HG02973 (cell line): Measurements from ENCODE around the gene RETSAT.
"Not testable (repeated sequence)": the region's sequence is repeated elsewhere in the genome, so short reads cannot be mapped to it uniquely, and the experiment has no call there.

Source experiments
- ATAC-seq: cut with Tn5 transposase; IDR thresholded peaks from one replicate; pipeline ENCODE4 v1.9.1; 2021; ENCODE audit warnings: moderate library complexity; ENCODE audit not compliant: unreplicated experiment

Gene RETSAT

DNA sequence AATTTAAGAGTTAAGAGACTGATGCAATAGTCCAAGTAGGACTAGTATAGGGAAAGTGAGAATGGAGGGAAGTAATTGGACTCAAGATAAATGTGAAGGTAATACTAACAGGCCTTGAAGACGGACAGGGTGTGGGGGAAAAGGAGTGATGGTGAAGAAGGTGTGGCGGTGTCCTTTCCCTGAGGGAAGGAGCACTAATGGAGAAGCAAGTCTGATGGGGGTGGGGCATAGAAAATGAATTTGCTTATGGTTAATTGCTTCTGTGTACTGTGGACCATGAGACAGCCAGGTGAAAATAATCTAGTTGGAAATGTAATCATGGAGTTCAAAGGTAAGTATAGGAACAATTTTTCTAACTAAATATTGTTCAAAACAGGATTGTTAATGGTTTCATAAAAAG lies 19.4 kb downstream of the RETSAT start:
- ATAC-seq: no peak

DNA sequence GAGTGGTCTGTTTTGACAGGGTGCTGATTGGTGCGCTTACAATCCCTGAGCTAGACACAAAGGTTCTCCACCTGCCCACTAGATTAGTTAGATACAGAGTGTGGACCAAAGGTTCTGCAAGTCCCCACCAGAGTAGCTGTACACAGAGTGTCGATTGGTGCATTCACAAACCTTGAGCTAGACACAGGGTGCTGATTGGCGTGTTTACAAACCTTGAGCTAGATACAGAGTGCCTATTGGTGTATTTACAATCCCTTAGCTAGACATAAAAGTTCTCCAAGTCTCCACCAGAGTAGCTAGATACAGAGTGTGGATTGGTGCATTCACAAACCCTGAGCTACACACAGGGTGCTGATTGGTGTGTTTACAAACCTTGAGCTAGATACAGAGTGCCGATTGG lies 20.5 kb downstream of the RETSAT start:
- ATAC-seq: not testable (repeated sequence)

DNA sequence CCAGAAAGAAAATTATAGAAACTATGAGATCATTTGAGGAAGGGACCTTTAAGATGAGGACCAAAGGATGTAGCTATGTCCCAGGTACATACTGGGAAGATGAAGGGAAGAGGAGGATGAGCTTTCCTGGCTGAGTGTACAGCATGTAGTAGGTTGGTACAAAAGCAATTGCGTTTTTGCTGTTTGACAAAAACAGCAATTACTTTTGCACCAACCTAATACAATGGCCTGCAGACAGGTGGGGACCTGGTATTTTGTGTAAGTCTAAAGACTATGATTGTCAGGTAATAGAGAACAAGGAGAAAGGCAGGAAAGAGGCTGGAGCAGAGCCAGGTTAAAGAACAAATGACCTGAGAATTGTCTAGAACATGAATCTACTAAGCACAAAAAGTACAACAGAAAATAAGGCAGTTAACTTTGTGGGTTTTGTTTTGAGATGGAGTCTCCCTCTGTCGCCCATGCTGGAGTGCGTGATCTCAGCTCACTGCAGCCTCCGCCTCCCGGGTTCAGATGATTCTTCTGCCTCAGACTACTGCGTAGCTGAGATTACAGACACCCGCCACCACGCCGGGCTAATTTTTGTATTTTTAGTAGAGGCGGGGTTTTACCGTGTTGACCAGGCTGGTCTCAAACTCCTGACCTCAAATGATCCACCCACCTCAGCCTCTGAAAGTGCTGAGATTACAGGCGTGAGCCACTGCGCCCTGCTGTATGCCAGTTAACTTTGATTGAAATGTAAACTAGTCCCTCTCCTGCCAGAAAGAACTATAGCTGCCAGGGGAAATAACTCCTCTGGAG lies 23.3 kb downstream of the RETSAT start:
- no peak for ATAC-seq

DNA sequence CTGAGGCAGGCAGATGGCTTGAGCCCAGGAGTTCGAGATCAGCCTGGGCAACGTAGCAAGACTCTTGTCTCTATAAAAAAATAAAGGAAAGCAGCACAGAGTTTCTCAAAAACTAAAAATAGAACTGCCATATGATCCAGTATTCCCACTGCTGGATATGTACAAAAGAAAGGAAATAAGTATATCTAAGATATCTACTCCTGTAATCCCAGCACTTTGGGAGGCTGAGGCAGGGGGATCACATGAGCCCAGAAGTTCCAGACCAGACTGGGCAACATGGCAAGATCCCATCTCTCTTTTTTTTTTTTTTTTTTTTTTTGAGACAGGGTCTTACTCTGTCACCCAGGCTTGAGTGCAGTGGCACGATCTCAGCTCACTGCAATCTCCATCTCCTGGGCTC lies 24.6 kb downstream of the RETSAT start:
- ATAC-seq: not testable (repeated sequence)

DNA sequence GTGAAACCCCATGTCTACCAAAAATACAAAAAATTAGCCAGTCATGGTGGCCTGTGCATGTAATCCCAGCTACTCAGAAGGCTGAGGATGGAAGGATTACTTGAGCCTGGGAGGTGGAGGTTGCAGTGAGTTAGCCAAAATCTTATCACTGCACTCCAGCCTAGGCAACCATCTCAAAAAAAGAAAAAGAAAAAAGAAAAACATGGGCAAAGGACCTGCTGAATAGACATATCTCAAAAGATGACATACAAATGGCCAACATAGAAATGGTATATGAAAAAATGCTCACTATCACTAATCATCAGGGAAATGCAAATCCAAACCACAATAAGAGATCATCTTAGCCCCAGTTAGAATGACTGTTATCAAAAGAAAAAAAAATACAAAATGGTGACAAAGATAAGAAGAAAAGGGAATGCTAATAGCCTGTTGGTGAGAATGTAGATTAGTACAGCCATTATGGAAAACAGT lies 25.1 kb downstream of the RETSAT start:
- ATAC-seq: no peak

DNA sequence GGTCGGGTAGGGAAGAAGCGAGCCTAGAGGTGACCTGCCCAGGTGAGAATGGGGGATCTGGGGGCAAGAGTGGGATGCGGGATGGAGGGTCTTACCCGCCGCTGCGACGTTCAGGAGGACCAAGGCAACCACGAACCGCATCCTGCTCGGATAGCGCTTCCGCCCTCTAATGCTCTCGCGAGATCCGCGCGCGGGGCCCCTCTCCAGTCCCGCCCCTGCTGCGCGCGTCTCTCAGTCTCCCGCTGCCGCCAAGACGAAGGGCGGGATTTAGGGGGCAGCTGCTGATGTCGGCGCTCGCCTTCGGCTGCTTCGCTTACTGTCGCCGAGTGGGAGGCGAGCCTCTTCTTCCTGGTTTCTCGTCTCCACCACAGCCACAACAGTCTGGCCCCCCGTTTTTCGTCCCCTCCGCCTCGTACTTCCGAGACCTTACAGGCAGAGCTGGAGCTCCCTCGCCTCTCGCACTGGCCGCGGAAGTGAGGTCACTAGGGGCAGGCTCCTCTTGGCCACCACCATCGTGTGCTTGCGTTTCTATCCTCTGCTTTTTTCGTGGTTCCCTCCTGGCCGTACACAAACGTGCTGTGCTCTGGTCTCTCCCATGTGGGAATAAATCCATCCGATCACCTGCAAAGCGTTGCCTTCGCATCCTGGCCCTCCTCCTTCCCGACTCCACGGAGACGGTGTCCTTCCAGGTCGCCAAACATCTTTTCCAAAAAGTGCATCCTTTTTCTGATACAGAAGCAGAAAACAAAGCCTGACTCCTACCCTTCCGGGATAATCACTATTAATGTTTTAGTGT lies 26.3 kb downstream of the RETSAT start, which contains the start of gene TGOLN2:
TSS of gene TGOLN2 (minus strand) at position 168 of the 796 bp plus-strand sequence. CDS start at position 141, 27 bp downstream.
- peak; percentile 83 for ATAC-seq

DNA sequence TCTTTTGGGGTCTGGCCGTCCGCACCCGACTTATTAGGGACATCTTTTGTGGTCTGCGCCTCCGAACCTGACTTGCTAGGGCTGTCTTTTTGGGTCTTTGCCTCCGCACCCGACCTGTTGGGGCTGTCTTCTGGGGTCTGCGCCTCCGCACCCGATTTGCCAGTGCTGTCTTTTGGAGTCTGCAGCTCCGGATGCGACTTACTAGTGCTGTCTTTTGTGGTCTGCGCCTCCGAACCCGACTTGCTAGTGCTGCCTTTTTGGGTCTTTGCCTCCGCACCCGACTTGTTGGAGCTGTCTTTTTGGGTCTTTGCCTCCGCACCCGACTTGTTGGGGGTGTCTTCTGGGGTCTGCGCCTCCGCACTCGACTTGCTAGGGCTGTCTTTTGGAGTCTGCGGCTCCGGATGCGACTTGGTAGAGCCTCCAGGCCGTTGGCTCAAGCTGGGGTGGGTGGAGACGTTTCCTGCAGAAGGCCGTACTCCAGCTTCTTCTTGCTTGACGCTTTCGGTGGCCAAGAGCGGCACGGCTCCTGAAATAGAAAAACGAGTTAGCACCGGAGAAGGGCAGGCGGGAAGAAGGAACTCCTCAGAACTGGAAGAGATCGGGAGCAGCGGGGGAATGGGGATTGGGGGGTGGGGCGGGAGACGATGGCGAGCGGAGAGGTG lies 27.0 kb downstream of the RETSAT start:
- no peak for ATAC-seq

DNA sequence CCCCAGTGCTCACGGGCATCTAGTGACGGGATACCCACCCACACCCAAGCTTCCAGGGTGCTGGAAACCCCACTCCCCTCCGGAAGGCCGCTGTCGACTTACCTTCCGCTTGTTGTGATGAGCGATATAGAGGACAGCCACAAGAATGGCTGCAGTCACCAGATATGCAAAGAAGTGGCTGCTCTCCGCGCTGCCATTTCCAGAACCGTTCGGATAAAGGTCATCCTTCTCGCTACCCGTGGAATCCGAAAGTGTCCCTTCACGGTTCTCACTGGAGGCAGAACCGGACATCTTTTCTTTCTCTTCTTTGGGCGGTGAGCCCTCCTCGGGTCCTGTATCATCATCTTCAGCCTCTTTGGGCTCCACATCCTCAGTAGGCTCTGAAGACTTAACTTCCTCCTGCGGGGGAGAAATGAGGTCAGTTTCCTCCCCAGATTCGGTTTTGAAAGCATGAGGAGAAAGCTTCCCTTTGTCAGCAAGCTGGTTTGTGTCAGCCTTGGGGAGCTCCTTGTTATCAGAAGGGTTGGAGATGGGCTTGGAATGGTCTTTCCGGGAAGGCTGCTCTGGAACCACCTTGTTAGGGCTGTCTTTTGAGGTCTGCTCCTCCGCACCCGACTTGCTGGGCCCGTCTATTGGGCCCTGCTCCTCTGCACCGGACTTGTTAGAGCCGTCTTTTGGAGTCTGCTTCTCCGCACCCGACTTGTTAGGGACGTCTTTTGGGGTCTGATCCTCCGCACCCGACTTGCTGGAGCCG lies 27.7 kb downstream of the RETSAT start:
- peak; percentile 34 for ATAC-seq

DNA sequence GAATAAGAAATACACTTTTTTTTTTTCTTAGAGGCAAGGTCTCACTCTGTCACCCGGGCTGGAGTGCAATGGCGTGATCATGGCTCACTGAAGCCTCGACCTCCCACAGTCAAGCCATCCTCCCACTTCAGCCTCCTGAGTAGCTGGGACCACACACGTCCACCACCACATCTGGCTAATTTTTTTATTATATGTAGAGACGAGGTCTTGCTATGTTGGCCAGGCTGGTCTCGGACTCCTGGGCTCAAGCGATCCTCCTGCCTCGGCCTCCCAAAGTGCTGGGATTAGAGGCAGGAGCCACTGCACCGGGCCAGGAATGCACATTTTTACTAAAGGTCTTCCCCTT lies 28.9 kb downstream of the RETSAT start:
- ATAC-seq: no peak

DNA sequence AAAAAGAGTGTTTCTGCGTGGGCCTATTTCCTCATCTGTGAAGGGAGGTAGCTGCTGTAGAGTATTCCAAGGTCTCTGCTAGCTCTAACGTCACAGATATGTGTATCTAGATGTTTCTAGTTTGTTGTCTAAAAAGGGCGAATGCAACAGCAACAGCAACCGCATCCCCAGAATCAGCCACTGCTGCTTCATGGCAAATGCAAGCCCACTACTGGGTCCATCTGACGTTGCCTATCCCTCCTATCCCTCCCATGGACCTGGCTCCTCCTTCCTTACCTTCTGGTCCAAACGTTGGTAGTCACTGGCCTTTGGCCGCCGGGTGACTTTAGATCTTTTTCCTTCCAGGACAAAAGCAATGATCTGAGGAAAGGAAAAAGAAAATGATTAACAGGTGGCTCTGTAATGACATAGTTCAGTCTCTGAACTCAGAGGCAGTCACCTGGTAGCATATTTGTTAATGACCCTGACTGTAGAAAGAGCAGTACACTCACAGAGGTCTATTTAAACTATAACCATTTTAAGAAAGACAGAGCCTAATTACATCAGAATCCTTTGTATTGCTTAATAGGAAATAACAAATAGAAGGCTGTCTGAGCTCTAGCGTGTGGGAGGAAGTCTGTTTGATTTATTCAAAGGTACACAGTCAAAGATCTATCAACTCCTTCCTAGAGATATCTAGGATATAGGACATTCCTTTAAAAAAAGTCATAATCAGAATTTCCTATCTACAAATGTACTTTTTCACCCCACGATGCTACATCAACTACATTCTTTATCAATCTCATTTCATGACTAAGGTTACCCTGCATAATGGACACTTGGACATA lies 29.5 kb downstream of the RETSAT start:
- no peak for ATAC-seq

DNA sequence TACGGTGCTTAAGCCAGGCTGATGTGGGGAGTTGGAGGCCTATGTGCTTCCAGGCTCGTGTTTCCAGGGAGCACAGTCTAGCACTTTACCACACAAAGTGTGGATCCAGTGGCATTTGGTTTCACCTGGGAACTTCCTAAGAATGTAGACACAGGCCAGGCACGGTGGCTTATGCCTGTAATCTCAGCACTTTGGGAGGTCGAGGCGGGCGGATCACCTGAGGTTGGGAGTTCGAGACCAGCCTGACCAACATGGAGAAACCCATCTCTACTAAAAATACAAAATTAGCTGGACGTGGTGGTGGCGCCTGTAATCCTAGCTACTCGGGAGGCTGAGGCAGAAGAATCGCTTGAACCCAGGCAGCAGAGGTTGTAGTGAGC lies 30.4 kb downstream of the RETSAT start:
- ATAC-seq: not testable (repeated sequence)

DNA sequence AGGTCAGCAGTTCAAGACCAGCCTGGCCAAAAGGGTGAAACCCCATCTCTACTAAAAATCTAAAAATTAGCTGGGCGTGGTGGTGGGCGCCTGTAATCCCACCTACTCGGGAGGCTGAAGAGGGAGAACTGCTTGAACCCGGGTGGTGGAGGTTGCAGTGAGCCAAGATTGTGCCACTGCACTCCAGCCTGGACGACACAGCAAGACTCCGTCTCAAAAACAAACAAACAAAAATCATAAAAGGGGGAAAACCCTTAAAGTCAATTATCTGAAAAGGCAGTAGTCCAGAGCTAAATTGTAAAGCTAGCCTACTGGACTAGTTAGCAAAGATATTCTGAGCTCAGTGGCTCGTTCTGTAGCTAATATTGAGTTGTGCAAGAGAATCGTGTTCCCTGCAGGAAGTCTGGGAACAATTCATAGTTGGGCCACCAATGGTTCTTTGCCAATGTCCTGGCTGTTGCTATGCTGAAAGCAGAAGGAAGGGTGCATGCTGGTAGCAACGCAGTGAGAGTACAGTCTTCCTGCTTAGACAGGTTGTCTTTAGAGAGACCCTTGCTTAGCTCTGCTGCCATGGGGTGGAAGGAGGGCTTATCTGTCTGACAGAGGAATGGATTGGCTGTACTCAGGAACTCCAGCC lies 30.9 kb downstream of the RETSAT start:
- ATAC-seq: no peak

DNA sequence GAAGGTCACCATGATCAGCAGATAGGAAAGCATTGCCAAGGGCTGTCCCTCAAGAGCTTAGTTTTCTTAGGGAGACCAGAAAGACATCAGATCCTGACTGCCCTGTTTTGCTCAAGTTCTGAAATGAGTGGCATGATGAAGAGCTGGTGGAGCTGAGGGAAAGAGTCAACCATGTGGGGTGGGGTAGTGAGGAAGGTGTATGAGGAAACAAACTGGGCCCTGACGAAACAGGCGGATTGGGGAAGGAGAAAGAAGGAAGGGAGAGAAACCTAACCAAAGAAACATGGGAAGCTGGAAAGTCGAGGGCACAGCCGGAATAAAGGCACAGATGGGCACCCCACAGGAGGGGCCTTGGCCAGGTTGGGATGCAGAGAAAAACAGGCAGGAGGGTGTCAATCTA lies 34.5 kb downstream of the RETSAT start:
- ATAC-seq: no peak

DNA sequence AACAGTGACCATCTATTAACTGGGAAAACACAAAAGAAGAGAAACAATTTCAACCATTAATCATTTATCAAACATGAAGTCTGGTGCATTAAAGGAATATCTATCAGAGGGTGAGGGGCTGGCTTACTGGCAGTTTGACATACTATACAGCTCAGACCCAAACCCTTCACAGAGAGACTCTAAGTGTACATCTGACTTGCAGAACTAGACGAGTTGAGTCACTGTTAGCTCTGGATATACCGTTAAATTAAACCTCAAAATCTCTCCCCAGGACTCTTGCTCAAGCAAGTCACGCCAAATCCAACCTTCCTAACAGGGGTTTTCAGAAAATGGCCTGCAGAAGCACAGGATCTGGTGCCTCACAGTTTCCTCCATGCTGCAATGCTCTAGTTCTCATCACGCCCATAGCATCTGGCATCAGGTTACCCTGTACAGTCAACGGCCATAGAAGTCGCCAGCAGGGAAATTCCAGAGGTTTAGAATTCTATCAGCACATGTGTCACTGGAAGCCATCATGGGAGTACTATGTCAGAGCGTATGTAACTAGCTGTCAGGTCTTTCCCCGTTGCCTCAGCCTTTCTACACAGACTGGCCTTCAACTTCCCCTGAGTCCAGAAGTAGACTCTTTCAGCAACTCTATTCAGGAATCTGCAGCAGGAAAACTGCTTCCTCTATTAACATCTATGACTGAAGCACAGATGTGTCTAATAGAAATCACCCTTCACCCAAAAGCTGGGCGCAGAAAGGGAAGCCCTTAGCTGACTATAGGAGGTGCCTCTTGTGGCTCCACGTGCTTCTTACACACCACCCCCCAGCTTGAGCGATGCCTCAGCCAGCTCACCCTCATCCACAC lies 35.9 kb downstream of the RETSAT start:
- ATAC-seq: no peak

DNA sequence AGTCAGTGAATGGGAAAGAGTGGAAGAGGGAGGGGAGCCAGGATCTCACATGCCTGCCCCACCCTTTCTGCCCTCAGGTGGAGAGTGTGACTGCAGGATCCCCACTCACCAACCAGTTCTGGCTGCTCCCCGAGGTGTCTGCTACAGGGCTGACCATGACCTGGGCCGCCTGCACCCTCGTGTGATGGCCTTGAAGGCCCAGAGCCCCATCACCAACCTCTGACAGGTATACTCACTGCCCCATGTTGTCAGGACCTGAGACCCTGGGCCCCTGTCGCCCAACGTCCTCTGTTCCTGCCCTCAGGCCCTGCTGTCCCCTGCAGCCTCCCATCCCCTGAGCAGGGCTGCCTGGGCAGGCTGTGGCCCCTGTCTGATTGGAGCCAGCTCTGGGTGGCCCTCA lies 38.4 kb downstream of the RETSAT start:
- not testable (repeated sequence) for ATAC-seq

DNA sequence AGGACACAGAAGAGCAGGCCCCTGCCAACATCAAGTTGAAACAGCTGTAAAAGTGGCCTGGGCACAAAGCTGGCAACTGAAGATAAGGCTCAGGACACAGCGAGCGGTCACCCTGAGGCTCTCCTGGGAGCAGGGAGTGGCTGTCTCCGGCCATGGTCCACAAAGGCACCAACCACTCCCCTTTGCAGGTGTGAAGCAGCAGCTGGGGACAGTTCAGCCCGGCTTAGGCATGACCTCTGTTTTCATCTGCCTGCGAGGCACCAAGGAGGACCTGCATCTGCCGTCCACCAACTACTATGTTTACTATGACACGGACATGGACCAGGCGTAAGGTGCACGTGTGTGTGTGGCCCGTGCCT lies 39.5 kb downstream of the RETSAT start:
- ATAC-seq: no peak

DNA sequence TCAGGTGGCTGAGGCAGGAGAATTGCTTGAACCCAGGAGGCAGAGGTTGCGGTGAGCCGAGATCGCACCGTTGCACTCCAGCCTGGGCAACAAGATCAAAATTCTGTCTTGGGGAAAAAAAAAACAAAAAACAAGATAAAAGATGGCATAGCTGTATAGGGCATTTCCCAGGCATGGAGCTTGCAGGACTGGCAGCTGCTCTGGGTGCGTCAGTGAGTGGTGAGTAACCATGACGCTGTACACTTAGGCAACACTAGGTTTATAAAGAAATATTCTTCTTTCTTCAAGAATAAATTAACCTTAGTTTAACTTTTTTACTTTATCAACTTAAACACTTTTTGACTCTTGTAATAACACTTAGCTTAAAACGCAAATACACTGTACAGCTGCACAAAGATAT lies 41.9 kb downstream of the RETSAT start:
- no peak for ATAC-seq

DNA sequence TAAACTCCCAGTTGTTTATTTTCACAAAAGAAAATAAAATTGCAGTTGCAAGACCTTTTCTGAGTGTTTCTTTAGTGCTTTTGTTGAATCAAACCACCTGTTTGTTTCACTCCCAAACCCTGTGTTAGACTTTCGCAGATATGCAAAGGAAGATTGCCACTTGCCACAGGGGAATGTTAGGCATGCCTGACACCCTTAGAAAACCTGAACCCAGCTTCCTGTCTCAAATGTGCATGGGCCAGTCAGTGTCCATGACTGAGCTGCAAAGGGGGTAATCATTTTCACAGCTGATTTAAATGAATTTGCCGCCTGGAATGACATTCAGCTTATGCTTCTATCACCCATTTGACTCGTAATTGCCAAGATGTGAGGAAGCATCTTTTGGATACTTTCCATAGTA lies 44.0 kb downstream of the RETSAT start:
- ATAC-seq: no peak
